Activated naive CD8-positive, alpha-beta T cell treated with anti-CD3 and anti-CD28 coated beads for 36 hours (primary cell): Measurements from ENCODE around the gene KCTD21. TPM values are rescaled to one million over a fixed set of nuclear protein-coding genes. Genes with fewer than 3 reads are reported as not detected.
"Not testable (repeated sequence)": the region's sequence is repeated elsewhere in the genome, so short reads cannot be mapped to it uniquely, and the experiment has no call there.

Source experiments
- DNase-seq: peaks from one replicate; pipeline ENCODE4 v3.0.0; 2021
- H3K27ac Mint-ChIP-seq: one replicate; pipeline ENCODE4 v1.8.0; 2022; ENCODE audit warnings: mild to moderate bottlenecking, moderate library complexity, mixed read lengths
- H3K27me3 Mint-ChIP-seq: one replicate; pipeline ENCODE4 v1.8.0; 2022; ENCODE audit warnings: mild to moderate bottlenecking, mixed read lengths
- H3K36me3 Mint-ChIP-seq: one replicate; pipeline ENCODE4 v1.8.0; 2021; ENCODE audit warnings: mild to moderate bottlenecking, mixed read lengths
- H3K4me1 Mint-ChIP-seq: one replicate; pipeline ENCODE4 v1.8.0; 2021; ENCODE audit warnings: mixed read lengths
- H3K4me3 Mint-ChIP-seq: one replicate; pipeline ENCODE4 v1.8.0; 2022; ENCODE audit warnings: mild to moderate bottlenecking, moderate library complexity, mixed read lengths
- H3K9me3 Mint-ChIP-seq: one replicate; pipeline ENCODE4 v1.8.0; 2022; ENCODE audit warnings: mixed read lengths
- total RNA-seq, 2 experiments: library from RNA; stranded (reverse); gene quantifications; one replicate each; pipeline ENCODE4 v1.2.3, GENCODE V29; 2021

The KCTD21 gene
- total RNA-seq = 1 to 10 TPM; 3.3 to 4.0 TPM

- peak within 1 kb of the TSS; percentile 99 for H3K4me3 Mint-ChIP-seq
- DNase-seq = peak; percentile 94
- H3K9me3 Mint-ChIP-seq = no peaks in the 10 kb centered on the region
- H3K4me1 Mint-ChIP-seq = peaks cover 51% of the 10 kb centered on the region
- H3K27ac Mint-ChIP-seq = peak within 1 kb of the TSS; percentile 100
- H3K36me3 Mint-ChIP-seq = no peaks in the 10 kb centered on the region
- H3K27me3 Mint-ChIP-seq = no peaks in the 10 kb centered on the region
Measured at GRCh38 chr11:78188286-78189173, at the start of gene KCTD21, which contains the start of gene USP35. TSS of gene KCTD21 (minus strand) at chr11:78188626. CDS start at chr11:78174554, 14,072 bp downstream. TSS of gene USP35 (plus strand) at chr11:78188919. CDS start at chr11:78196246, 7,327 bp downstream.

- peaks cover 16% of the 10 kb centered on the region for H3K9me3 Mint-ChIP-seq
- no peak for DNase-seq
- H3K27me3 Mint-ChIP-seq = peaks cover 5% of the 10 kb centered on the region
- peaks cover 9% of the 10 kb centered on the region for H3K36me3 Mint-ChIP-seq
- no peak overlapping the region for H3K4me3 Mint-ChIP-seq
- H3K27ac Mint-ChIP-seq = no peak overlapping the region
- no peaks in the 10 kb centered on the region for H3K4me1 Mint-ChIP-seq
Measured at GRCh38 chr11:78237293-78238046, 49.0 kb upstream of the KCTD21 start.

- H3K36me3 Mint-ChIP-seq = no peaks in the 10 kb centered on the region
- peaks cover 5% of the 10 kb centered on the region for H3K9me3 Mint-ChIP-seq
- no peaks in the 10 kb centered on the region for H3K4me1 Mint-ChIP-seq
- DNase-seq = no peak
- H3K27ac Mint-ChIP-seq = no peak overlapping the region
- peaks cover 5% of the 10 kb centered on the region for H3K27me3 Mint-ChIP-seq
- H3K4me3 Mint-ChIP-seq = no peak overlapping the region
Measured at GRCh38 chr11:78234006-78234405, 45.6 kb upstream of the KCTD21 start.

- not testable (repeated sequence) for H3K27ac Mint-ChIP-seq, H3K4me1 Mint-ChIP-seq, H3K4me3 Mint-ChIP-seq, H3K9me3 Mint-ChIP-seq, H3K36me3 Mint-ChIP-seq, DNase-seq, H3K27me3 Mint-ChIP-seq
Measured at GRCh38 chr11:78233046-78233445, 44.6 kb upstream of the KCTD21 start.

GRCh38 chr11:78231962-78232501 is 43.6 kb upstream of the KCTD21 start:
- no peaks in the 10 kb centered on the region for H3K36me3 Mint-ChIP-seq

GRCh38 chr11:78230161-78230877 is 41.9 kb upstream of the KCTD21 start:
- H3K27ac Mint-ChIP-seq = no peak overlapping the region
- H3K27me3 Mint-ChIP-seq = no peaks in the 10 kb centered on the region
- H3K4me1 Mint-ChIP-seq = peaks cover 4% of the 10 kb centered on the region
- H3K36me3 Mint-ChIP-seq = no peaks in the 10 kb centered on the region
- H3K4me3 Mint-ChIP-seq = no peak overlapping the region
- DNase-seq = no peak
- no peaks in the 10 kb centered on the region for H3K9me3 Mint-ChIP-seq

More at GRCh38 chr11:78231962-78232501, 43.6 kb upstream of the KCTD21 start:
- H3K27ac Mint-ChIP-seq = no peak overlapping the region
- H3K9me3 Mint-ChIP-seq = no peaks in the 10 kb centered on the region
- H3K27me3 Mint-ChIP-seq = no peaks in the 10 kb centered on the region
- no peak for DNase-seq
- H3K4me1 Mint-ChIP-seq = peaks cover 4% of the 10 kb centered on the region
- no peak overlapping the region for H3K4me3 Mint-ChIP-seq

- no peak overlapping the region for H3K27ac Mint-ChIP-seq
- H3K27me3 Mint-ChIP-seq = no peaks in the 10 kb centered on the region
- H3K36me3 Mint-ChIP-seq = no peaks in the 10 kb centered on the region
- no peak overlapping the region for H3K4me3 Mint-ChIP-seq
- no peak for DNase-seq
- H3K4me1 Mint-ChIP-seq = peaks cover 4% of the 10 kb centered on the region
- no peaks in the 10 kb centered on the region for H3K9me3 Mint-ChIP-seq
Measured at GRCh38 chr11:78229106-78229505, 40.7 kb upstream of the KCTD21 start.

- DNase-seq = no peak
- Mint-ChIP-seq H3K36me3 (no peaks in the 10 kb centered on the region), H3K4me3 (no peak overlapping the region), H3K27ac (no peak overlapping the region), H3K9me3 (no peaks in the 10 kb centered on the region), H3K27me3 (no peaks in the 10 kb centered on the region), H3K4me1 (peaks cover 5% of the 10 kb centered on the region)
Measured at GRCh38 chr11:78228467-78228866, 40.0 kb upstream of the KCTD21 start.

GRCh38 chr11:78227921-78228320 is 39.5 kb upstream of the KCTD21 start:
- Mint-ChIP-seq H3K36me3 (no peaks in the 10 kb centered on the region), H3K27me3 (no peaks in the 10 kb centered on the region), H3K9me3 (no peaks in the 10 kb centered on the region), H3K27ac (no peak overlapping the region), H3K4me3 (no peak overlapping the region), H3K4me1 (peaks cover 7% of the 10 kb centered on the region)
- no peak for DNase-seq

- Mint-ChIP-seq H3K27ac (no peak overlapping the region), H3K4me1 (peaks cover 7% of the 10 kb centered on the region)
- no peak for DNase-seq
Measured at GRCh38 chr11:78226684-78227680, 38.6 kb upstream of the KCTD21 start.

GRCh38 chr11:78224906-78225420 is 36.5 kb upstream of the KCTD21 start:
- no peak overlapping the region for H3K27ac Mint-ChIP-seq
- peaks cover 15% of the 10 kb centered on the region for H3K4me1 Mint-ChIP-seq
- no peaks in the 10 kb centered on the region for H3K27me3 Mint-ChIP-seq
- H3K4me3 Mint-ChIP-seq = no peak overlapping the region
- no peaks in the 10 kb centered on the region for H3K9me3 Mint-ChIP-seq
- H3K36me3 Mint-ChIP-seq = no peaks in the 10 kb centered on the region
- no peak for DNase-seq

More at GRCh38 chr11:78226684-78227680, 38.6 kb upstream of the KCTD21 start:
- Mint-ChIP-seq H3K4me3 (no peak overlapping the region), H3K27me3 (no peaks in the 10 kb centered on the region), H3K9me3 (no peaks in the 10 kb centered on the region), H3K36me3 (no peaks in the 10 kb centered on the region)

- H3K36me3 Mint-ChIP-seq = no peaks in the 10 kb centered on the region
- H3K4me3 Mint-ChIP-seq = no peak overlapping the region
- no peak for DNase-seq
- H3K27me3 Mint-ChIP-seq = no peaks in the 10 kb centered on the region
- H3K27ac Mint-ChIP-seq = no peak overlapping the region
- peaks cover 15% of the 10 kb centered on the region for H3K4me1 Mint-ChIP-seq
- no peaks in the 10 kb centered on the region for H3K9me3 Mint-ChIP-seq
Measured at GRCh38 chr11:78224506-78224905, 36.1 kb upstream of the KCTD21 start.

GRCh38 chr11:78223320-78223954 is 35.0 kb upstream of the KCTD21 start:
- DNase-seq = no peak
- Mint-ChIP-seq H3K27ac (no peak overlapping the region), H3K9me3 (no peaks in the 10 kb centered on the region), H3K36me3 (no peaks in the 10 kb centered on the region), H3K27me3 (no peaks in the 10 kb centered on the region), H3K4me1 (peaks cover 15% of the 10 kb centered on the region), H3K4me3 (no peak overlapping the region)
